NCI-H1694 (cell line): Measurements from ENCODE around the gene ADAMTSL3.

Experiments
- DNase-seq: peaks from one replicate; lab custom pipeline; 2025; lab: John Stamatoyannopoulos, UW

The ADAMTSL3 gene

GRCh38 chr15:83869341-83869740 is 215.4 kb downstream of the ADAMTSL3 start:
- DNase-seq = no peak

GRCh38 chr15:83871808-83872559 is 218.1 kb downstream of the ADAMTSL3 start:
- DNase-seq = no peak

GRCh38 chr15:83873966-83874365 is 220.0 kb downstream of the ADAMTSL3 start:
- no peak for DNase-seq

- no peak for DNase-seq
Observed at GRCh38 chr15:83880529-83880928, 226.6 kb downstream of the ADAMTSL3 start.

- no peak for DNase-seq
Observed at GRCh38 chr15:83881156-83881555, 227.2 kb downstream of the ADAMTSL3 start.

- DNase-seq = no peak
Observed at GRCh38 chr15:83886321-83886720, 232.4 kb downstream of the ADAMTSL3 start.

- DNase-seq = no peak
Observed at GRCh38 chr15:83887404-83887803, 233.5 kb downstream of the ADAMTSL3 start.

GRCh38 chr15:83887961-83888360 is 234.0 kb downstream of the ADAMTSL3 start:
- no peak for DNase-seq

- no peak for DNase-seq
Observed at GRCh38 chr15:83889995-83890394, 236.1 kb downstream of the ADAMTSL3 start.

GRCh38 chr15:83890587-83890986 is 236.7 kb downstream of the ADAMTSL3 start:
- DNase-seq = no peak

- no peak for DNase-seq
Observed at GRCh38 chr15:83892498-83892897, 238.6 kb downstream of the ADAMTSL3 start.

- DNase-seq = no peak
Observed at GRCh38 chr15:83893308-83893707, 239.4 kb downstream of the ADAMTSL3 start.

GRCh38 chr15:83897037-83897436 is 243.1 kb downstream of the ADAMTSL3 start:
- DNase-seq = no peak

GRCh38 chr15:83898361-83898760 is 244.4 kb downstream of the ADAMTSL3 start:
- DNase-seq = no peak

GRCh38 chr15:83899670-83900069 is 245.7 kb downstream of the ADAMTSL3 start:
- no peak for DNase-seq

- DNase-seq = no peak
Observed at GRCh38 chr15:83904107-83905040, 250.5 kb downstream of the ADAMTSL3 start.

GRCh38 chr15:83905556-83906273 is 251.8 kb downstream of the ADAMTSL3 start:
- no peak for DNase-seq

- no peak for DNase-seq
Observed at GRCh38 chr15:83911345-83911744, 257.4 kb downstream of the ADAMTSL3 start.

GRCh38 chr15:83912343-83912742 is 258.4 kb downstream of the ADAMTSL3 start:
- no peak for DNase-seq

GRCh38 chr15:83913034-83913632 is 259.2 kb downstream of the ADAMTSL3 start:
- DNase-seq = no peak

- DNase-seq = no peak
Observed at GRCh38 chr15:83914906-83915305, 261.0 kb downstream of the ADAMTSL3 start.

- no peak for DNase-seq
Observed at GRCh38 chr15:83917432-83917831, 263.5 kb downstream of the ADAMTSL3 start.
